Measurements from ENCODE around the gene SEMA5A. TPM values are rescaled to one million over a fixed set of nuclear protein-coding genes. Genes with fewer than 3 reads are reported as not detected.

SEMA5A gene
- polyA plus RNA-seq, 3 donors = not detected

GRCh38 chr5:9514968-9515367, 30.9 kb downstream of the SEMA5A start:
- Histone ChIP-seq H3K4me1 (ENCODE audit: control insufficient read depth in 1 of 2, insufficient read depth in 2 of 2, low read length in 2 of 2) (no peaks in the 10 kb centered on the region), H3K9me3 (replicated peaks in 1 of 2; ENCODE audit: control insufficient read depth in 1 of 2, insufficient read depth in 1 of 2, low read length in 2 of 2) (no peaks in the 10 kb centered on the region), H3K36me3 (replicated peaks in 1 of 2; ENCODE audit: control insufficient read depth in 1 of 2, insufficient read depth in 2 of 2, low read length in 2 of 2) (no peaks in the 10 kb centered on the region), H3K4me3 (replicated peaks in 1 of 3; ENCODE audit: low read depth in 2 of 3, low read length in 3 of 3) (no peak overlapping the region), H3K79me2 (ENCODE audit: insufficient read depth, low read length) (no peaks in the 10 kb centered on the region), H3K9ac (ENCODE audit: insufficient read depth, low read length, poor library complexity, severe bottlenecking) (no peak overlapping the region), H3K4me2 (replicated peaks; ENCODE audit: extremely low read depth, low read length, poor library complexity, severe bottlenecking) (no peak overlapping the region), H4K20me1 (ENCODE audit: insufficient read depth, low read length) (no peaks in the 10 kb centered on the region), H3K27ac (ENCODE audit: low read depth in 1 of 2, low read length in 2 of 2) (no peak overlapping the region), H2AFZ (ENCODE audit: insufficient read depth, low read depth, low read length, poor library complexity, severe bottlenecking) (no peak overlapping the region), H3K27me3 (ENCODE audit: control insufficient read depth in 2 of 2, insufficient read depth in 2 of 2, low read length in 2 of 2) (no peaks in the 10 kb centered on the region)
- no CpG with 5 or more reads among the region's 2 CpGs for WGBS (ENCODE audit: insufficient coverage)
- Mint-ChIP-seq H3K27me3 (ENCODE audit: low read depth in 3 of 3) (peaks cover 0 to 3% (median under 1%) of the 10 kb centered on the region in 3 donors), H3K36me3 (no peaks in the 10 kb centered on the region), H3K9me3 (peaks cover 0 to 4% (median 0%) of the 10 kb centered on the region in 7 donors), H3K4me3 (no peak overlapping the region), H3K4me1 (no peaks in the 10 kb centered on the region), H3K27ac (no peak overlapping the region)
- TF ChIP-seq CTCF (IDR thresholded peaks at IDR 0.05) = no peak
- intact Hi-C loops (cut with micrococcal nuclease) = no loop called here
- DNase-seq = no peak

- WGBS (ENCODE audit: insufficient coverage) = 100% methylated on average over 1 of the region's 4 CpGs
- intact Hi-C loops (cut with micrococcal nuclease) = no loop called here
- H3K9ac ChIP-seq (ENCODE audit: insufficient read depth, low read length, poor library complexity, severe bottlenecking) = no peak overlapping the region
- Mint-ChIP-seq H3K4me1 (no peaks in the 10 kb centered on the region), H3K9me3 (peaks cover 0 to 4% (median 0%) of the 10 kb centered on the region in 7 donors), H3K36me3 (no peaks in the 10 kb centered on the region), H3K27ac (no peak overlapping the region), H3K27me3 (ENCODE audit: low read depth in 3 of 3) (peaks cover 0 to 3% (median 3%) of the 10 kb centered on the region in 3 donors), H3K4me3 (no peak overlapping the region)
- no peak overlapping the region for H3K4me3 ChIP-seq (replicated peaks in 1 of 3; ENCODE audit: low read depth in 2 of 3, low read length in 3 of 3)
- no peaks in the 10 kb centered on the region for H3K36me3 ChIP-seq (replicated peaks in 1 of 2; ENCODE audit: control insufficient read depth in 1 of 2, insufficient read depth in 2 of 2, low read length in 2 of 2)
- H3K4me2 ChIP-seq (replicated peaks; ENCODE audit: extremely low read depth, low read length, poor library complexity, severe bottlenecking) = no peak overlapping the region
- no peaks in the 10 kb centered on the region for H3K9me3 ChIP-seq (replicated peaks in 1 of 2; ENCODE audit: control insufficient read depth in 1 of 2, insufficient read depth in 1 of 2, low read length in 2 of 2)
- no peak overlapping the region for H3K27ac ChIP-seq (ENCODE audit: low read depth in 1 of 2, low read length in 2 of 2)
- no peaks in the 10 kb centered on the region for H3K4me1 ChIP-seq (ENCODE audit: control insufficient read depth in 1 of 2, insufficient read depth in 2 of 2, low read length in 2 of 2)
- no peak overlapping the region for H2AFZ ChIP-seq (ENCODE audit: insufficient read depth, low read depth, low read length, poor library complexity, severe bottlenecking)
- H3K27me3 ChIP-seq (ENCODE audit: control insufficient read depth in 2 of 2, insufficient read depth in 2 of 2, low read length in 2 of 2) = no peaks in the 10 kb centered on the region
- H3K79me2 ChIP-seq (ENCODE audit: insufficient read depth, low read length) = no peaks in the 10 kb centered on the region
- no peaks in the 10 kb centered on the region for H4K20me1 ChIP-seq (ENCODE audit: insufficient read depth, low read length)
- TF ChIP-seq CTCF (IDR thresholded peaks at IDR 0.05) = no peak
- DNase-seq = no peak
Measured at GRCh38 chr5:9513827-9514226, 32.0 kb downstream of the SEMA5A start.
